K562 (cell line): ENCODE data around the gene PHYHD1. TPM values are rescaled to one million over a fixed set of nuclear protein-coding genes. Genes with fewer than 3 reads are reported as not detected.
A peak's percentile ranks its signal among the peaks of the same experiment; 100 is the strongest.

Source experiments
- ARID1B ChIP-seq: fragments of 450-650 bp; IDR thresholded peaks from 2 replicates; pipeline ENCODE4 v1.6.1; 2016; ENCODE audit warnings: antibody characterized with exemption, mild to moderate bottlenecking, inconsistent platforms
- ARID4B ChIP-seq: sonication (generic); formaldehyde crosslinking; IDR thresholded peaks from 2 replicates; pipeline ENCODE4 v1.8.0; 2022; ENCODE audit warnings: mild to moderate bottlenecking, missing genetic modification reagents
- ATF1 ChIP-seq, 2 experiments: fragments of 450-650 bp in 1 of 2; IDR thresholded peaks; 2 replicates each; pipeline ENCODE4 v1.6.1; 2016; ENCODE audit warnings: missing compliant biosample characterization in 1 of 2, missing genetic modification characterization in 1 of 2
- BRD4 ChIP-seq: fragments of 200-600 bp; sonication (generic); IDR thresholded peaks from 2 replicates; pipeline ENCODE4 v1.6.1; 2017; ENCODE audit warnings: inconsistent platforms
- CBFA2T3 ChIP-seq: fragments of 450-650 bp; IDR thresholded peaks from 2 replicates; pipeline ENCODE4 v1.6.1; 2017
- DIDO1 ChIP-seq: fragments of 450-650 bp; IDR thresholded peaks from 2 replicates; pipeline ENCODE4 v1.6.1; 2016; ENCODE audit warnings: low read depth, missing biosample characterization, missing genetic modification characterization
- HCFC1 ChIP-seq: IDR thresholded peaks from 2 replicates; pipeline ENCODE4 v1.6.1; 2012; ENCODE audit warnings: low read depth, low read length, improper control_type of control experiment
- HNRNPLL ChIP-seq: fragments of 200-400 bp; formaldehyde crosslinking; IDR thresholded peaks from 2 replicates; pipeline ENCODE4 v1.6.1; 2017; ENCODE audit warnings: low read length, low read depth, mild to moderate bottlenecking; ENCODE audit not compliant: poor library complexity, severe bottlenecking
- KLF16 ChIP-seq: IDR thresholded peaks from 2 replicates; pipeline ENCODE4 v1.6.1; 2016; ENCODE audit warnings: antibody characterized with exemption
- LARP7 ChIP-seq: fragments of 450-650 bp; IDR thresholded peaks from 2 replicates; pipeline ENCODE4 v1.6.1; 2016
- POLR2A ChIP-seq: fragments of 450-650 bp; conservative IDR thresholded peaks from 2 replicates; pipeline ENCODE4 v1.6.1; 2016
- WHSC1 ChIP-seq: IDR thresholded peaks from one replicate; pipeline ENCODE4 v1.6.1; 2012; ENCODE audit warnings: low read length, control low read depth, inconsistent platforms
- ZBTB17 ChIP-seq: fragments of 450-650 bp; formaldehyde crosslinking; IDR thresholded peaks from 2 replicates; pipeline ENCODE4 v1.4.0; 2020; ENCODE audit warnings: mild to moderate bottlenecking
- ZNF134 ChIP-seq: fragments of 250-450 bp; sonication (Bioruptor Pico); conservative IDR thresholded peaks from 2 replicates; pipeline ENCODE4 v1.4.0; 2020
- ZNF695 ChIP-seq: fragments of 450-650 bp; formaldehyde crosslinking; IDR thresholded peaks from 2 replicates; pipeline ENCODE4 v1.4.0; 2020; ENCODE audit warnings: mild to moderate bottlenecking, moderate library complexity
- polyA plus RNA-seq, 8 experiments: library from polyadenylated mRNA; depleted of rRNA in 4 of 8; stranded (reverse) in 5 of 8; unstranded in 3 of 8; fragments of >200 nt; fragmentation: Nextera tagmentation in 2 of 8; fragmentation: Illumina TruSeq in 1 of 8; extraction: Ambion mirVana in 2 of 8; extraction: Trizol in 1 of 8; gene quantifications; 2 replicates each; pipeline versions ENCODE4 v1.2.1 to v1.2.3, GENCODE V29; 2011 to 2014; ENCODE audit warnings: inconsistent platforms in 1 of 8, missing spikeins in 1 of 8
- total RNA-seq, 7 experiments: library from RNA; depleted of rRNA in 6 of 7; stranded (reverse); fragments of >200 nt in 6 of 7; fragmentation: Illumina TruSeq in 2 of 7; extraction: Trizol in 2 of 7; gene quantifications; 2 replicates each; pipeline versions ENCODE4 v1.2.1 to v1.2.3, GENCODE V29; 2011 to 2021; ENCODE audit warnings: low replicate concordance in 1 of 7
- TF ChIP-seq, protein P1 (sequence below): sonication (generic); formaldehyde crosslinking; IDR thresholded peaks from 2 replicates; pipeline ENCODE4 v1.8.0; 2022; ENCODE audit warnings: missing genetic modification reagents, mild to moderate bottlenecking, moderate library complexity, borderline replicate concordance
- TF ChIP-seq, protein P2 (sequence below): fragments of 450-650 bp; IDR thresholded peaks from 2 replicates; pipeline ENCODE4 v1.6.1; 2017; ENCODE audit warnings: antibody characterized with exemption

PHYHD1 gene
- total and polyA plus RNA-seq, 9 of the 15 experiments (the other 6 are each of a cell fraction or from before 2014, with no cell fraction given), result 0.36 to 1.3 (median 0.80) TPM

DNA sequence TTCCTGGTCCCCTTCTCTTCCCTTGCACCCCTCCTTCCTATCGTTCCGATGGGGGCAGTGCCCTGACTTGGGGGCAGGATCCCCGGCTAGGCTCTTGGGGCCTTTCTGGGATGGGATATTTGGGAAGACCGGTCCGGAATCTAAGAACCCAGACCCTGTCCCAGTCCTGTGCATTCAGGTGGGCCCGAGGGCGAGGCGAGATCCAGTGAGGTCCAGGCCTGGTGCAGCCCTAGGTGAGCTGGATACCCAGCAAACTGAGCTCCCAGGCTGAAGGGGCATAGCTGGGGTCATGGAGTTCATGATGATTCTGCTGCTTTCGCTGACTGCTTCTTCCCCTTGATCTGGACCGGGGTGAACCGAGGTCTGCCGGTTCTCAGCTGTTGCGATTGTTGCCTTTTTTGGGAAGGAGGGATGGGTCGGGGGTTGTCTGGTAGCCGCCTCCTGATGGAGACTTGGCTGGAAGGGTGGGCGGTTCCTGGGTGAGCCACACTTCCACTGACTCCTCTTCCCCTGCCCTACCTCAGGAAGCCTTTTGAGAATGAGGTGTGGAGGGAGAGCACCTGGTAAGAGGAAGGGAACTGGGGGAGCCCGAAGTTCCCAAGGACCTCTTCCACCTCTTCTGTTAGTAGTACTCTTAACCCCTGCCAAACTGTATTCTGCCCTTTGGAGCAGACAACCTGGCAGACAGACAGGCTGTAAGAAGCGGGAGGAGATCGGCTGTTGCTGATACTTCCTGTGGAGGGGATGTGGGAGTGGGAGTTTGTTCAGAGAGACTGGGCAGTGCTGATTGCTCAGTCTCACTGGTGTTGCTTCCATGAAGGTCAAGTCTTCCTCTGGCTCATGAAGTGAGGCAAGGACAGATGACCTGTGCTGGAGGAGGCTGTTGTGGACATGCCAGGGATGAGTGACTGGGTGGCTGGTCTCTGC lies 37.8 kb upstream of the PHYHD1 start (continued):
- TF ChIP-seq ARID4B (CRISPR knock-in tag) (peak; percentile 16; the same call in 1 of the 2 replicates), LARP7 (no peak), POLR2A (no peak), ARID1B (peak; percentile 61), HNRNPLL (no peak), ZNF134 (CRISPR knock-in tag) (no peak), CBFA2T3 (peak; percentile 75), ZBTB17 (CRISPR knock-in tag) (no peak), DIDO1 (no peak), HCFC1 (no peak), BRD4 (no peak), ZNF695 (CRISPR knock-in tag) (no peak), ATF1 (CRISPR knock-in tag; IDR thresholded peaks at IDR 0.05) (no peak), ATF1 (tag; IDR thresholded peaks at IDR 0.05) (no peak), WHSC1 (no peak), KLF16 (no peak)
- TF ChIP-seq, protein P1, sequence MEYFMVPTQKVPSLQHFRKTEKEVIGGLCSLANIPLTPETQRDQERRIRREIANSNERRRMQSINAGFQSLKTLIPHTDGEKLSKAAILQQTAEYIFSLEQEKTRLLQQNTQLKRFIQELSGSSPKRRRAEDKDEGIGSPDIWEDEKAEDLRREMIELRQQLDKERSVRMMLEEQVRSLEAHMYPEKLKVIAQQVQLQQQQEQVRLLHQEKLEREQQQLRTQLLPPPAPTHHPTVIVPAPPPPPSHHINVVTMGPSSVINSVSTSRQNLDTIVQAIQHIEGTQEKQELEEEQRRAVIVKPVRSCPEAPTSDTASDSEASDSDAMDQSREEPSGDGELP (CRISPR knock-in tag), result no peak; the same call in 1 of the 2 replicates
- TF ChIP-seq, protein P2, sequence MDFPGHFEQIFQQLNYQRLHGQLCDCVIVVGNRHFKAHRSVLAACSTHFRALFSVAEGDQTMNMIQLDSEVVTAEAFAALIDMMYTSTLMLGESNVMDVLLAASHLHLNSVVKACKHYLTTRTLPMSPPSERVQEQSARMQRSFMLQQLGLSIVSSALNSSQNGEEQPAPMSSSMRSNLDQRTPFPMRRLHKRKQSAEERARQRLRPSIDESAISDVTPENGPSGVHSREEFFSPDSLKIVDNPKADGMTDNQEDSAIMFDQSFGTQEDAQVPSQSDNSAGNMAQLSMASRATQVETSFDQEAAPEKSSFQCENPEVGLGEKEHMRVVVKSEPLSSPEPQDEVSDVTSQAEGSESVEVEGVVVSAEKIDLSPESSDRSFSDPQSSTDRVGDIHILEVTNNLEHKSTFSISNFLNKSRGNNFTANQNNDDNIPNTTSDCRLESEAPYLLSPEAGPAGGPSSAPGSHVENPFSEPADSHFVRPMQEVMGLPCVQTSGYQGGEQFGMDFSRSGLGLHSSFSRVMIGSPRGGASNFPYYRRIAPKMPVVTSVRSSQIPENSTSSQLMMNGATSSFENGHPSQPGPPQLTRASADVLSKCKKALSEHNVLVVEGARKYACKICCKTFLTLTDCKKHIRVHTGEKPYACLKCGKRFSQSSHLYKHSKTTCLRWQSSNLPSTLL, result no peak
